ENCODE results near the gene ARSG. TPM values are rescaled to one million over a fixed set of nuclear protein-coding genes. Genes with fewer than 3 reads are reported as not detected.

Gene ARSG
- total RNA-seq, 2 donors from 2014 or later, result 4.4 to 14.1 TPM

- Mint-ChIP-seq H3K9me3 (no peaks in the 10 kb centered on the region), H3K4me3 (no peak overlapping the region), H3K4me1 (peaks cover 10% of the 10 kb centered on the region), H3K36me3 (ENCODE audit: low read depth) (no peaks in the 10 kb centered on the region), H3K27me3 (ENCODE audit: insufficient read depth) (no peaks in the 10 kb centered on the region), H3K27ac (no peak overlapping the region)
- no peak for DNase-seq
- no peak for TF ChIP-seq CTCF (conservative IDR thresholded peaks at IDR 0.05)
- H3K27ac ChIP-seq (ENCODE audit: low read depth, low read length), result no peak overlapping the region
- no peaks in the 10 kb centered on the region for H3K27me3 ChIP-seq (ENCODE audit: control insufficient read depth, insufficient read depth, low read length, poor library complexity, severe bottlenecking)
- peaks cover 4% of the 10 kb centered on the region for H3K4me1 ChIP-seq (ENCODE audit: control insufficient read depth, insufficient read depth, low read length)
- no peaks in the 10 kb centered on the region for H3K36me3 ChIP-seq (ENCODE audit: control insufficient read depth, insufficient read depth, low read length)
- no peak overlapping the region for H3K4me3 ChIP-seq (ENCODE audit: low read length)
- no peaks in the 10 kb centered on the region for H3K9me3 ChIP-seq (ENCODE audit: control insufficient read depth, low read length)
- WGBS, 2 experiments (ENCODE audit: insufficient coverage in 1 of 2, insufficient read length in 1 of 2), result 93 to 95% methylated on average over 5 to 6 of the region's 6 CpGs
- H3K9ac ChIP-seq (ENCODE audit: extremely low read depth, low read length, poor library complexity, severe bottlenecking), result no peak overlapping the region
Observed at GRCh38 chr17:68347380-68347779, 56.1 kb downstream of the ARSG start.

DNA sequence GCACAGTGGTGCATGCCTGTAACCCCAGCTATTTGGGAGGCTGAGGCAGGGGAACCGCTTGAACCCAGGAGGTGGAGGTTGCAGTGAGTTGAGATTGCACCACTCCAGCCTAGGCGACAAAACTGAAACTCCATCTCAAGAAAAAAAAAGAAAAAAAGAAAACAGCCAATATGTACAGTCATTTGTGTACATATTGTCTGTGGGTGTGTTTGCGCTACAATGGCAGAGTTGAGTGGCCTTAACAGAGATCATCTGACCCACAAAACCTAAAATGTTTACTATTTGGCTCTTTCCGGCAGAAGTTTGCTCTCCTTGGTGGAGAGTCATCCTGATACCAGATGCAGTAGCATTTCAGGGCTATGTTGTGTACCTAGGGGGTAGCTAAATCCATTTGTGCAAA, 57.9 kb downstream of the ARSG start:
- no peaks in the 10 kb centered on the region for H3K9me3 ChIP-seq (ENCODE audit: control insufficient read depth, low read length)
- no peak for TF ChIP-seq CTCF (conservative IDR thresholded peaks at IDR 0.05)
- no peak overlapping the region for H3K27ac Mint-ChIP-seq
- H3K27me3 Mint-ChIP-seq (ENCODE audit: insufficient read depth), result no peaks in the 10 kb centered on the region
- H3K4me1 ChIP-seq (ENCODE audit: control insufficient read depth, insufficient read depth, low read length), result peaks cover 4% of the 10 kb centered on the region
- no peak overlapping the region for H3K9ac ChIP-seq (ENCODE audit: extremely low read depth, low read length, poor library complexity, severe bottlenecking)
- no peak overlapping the region for H3K4me3 ChIP-seq (ENCODE audit: low read length)
- H3K4me3 Mint-ChIP-seq, result no peak overlapping the region
- H3K9me3 Mint-ChIP-seq, result no peaks in the 10 kb centered on the region
- no peaks in the 10 kb centered on the region for H3K36me3 ChIP-seq (ENCODE audit: control insufficient read depth, insufficient read depth, low read length)
- WGBS, 2 experiments (ENCODE audit: insufficient coverage in 1 of 2, insufficient read length in 1 of 2), result 73 to 83% methylated on average over 3 of the region's 4 CpGs
- peaks cover 10% of the 10 kb centered on the region for H3K4me1 Mint-ChIP-seq
- H3K27ac ChIP-seq (ENCODE audit: low read depth, low read length), result no peak overlapping the region
- no peak for DNase-seq
- no peaks in the 10 kb centered on the region for H3K27me3 ChIP-seq (ENCODE audit: control insufficient read depth, insufficient read depth, low read length, poor library complexity, severe bottlenecking)
- no peaks in the 10 kb centered on the region for H3K36me3 Mint-ChIP-seq (ENCODE audit: low read depth)

DNA sequence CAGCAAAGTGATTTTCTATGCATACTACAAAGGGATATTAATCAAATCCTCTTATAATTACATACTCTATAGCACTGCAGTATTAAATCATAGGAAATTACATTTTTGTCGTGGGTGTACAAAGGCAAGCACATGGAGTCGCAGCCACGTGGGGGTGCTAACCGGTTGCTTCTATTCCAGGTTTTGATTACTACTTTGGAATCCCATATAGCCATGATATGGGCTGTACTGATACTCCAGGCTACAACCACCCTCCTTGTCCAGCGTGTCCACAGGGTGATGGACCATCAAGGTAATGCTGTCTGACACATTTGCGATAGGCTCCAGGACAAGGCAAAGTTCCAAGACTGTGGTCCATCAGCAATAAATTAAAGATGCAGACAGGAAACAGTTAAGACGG, 60.1 kb downstream of the ARSG start:
- WGBS, 2 experiments (ENCODE audit: insufficient coverage in 1 of 2, insufficient read length in 1 of 2), result 93 to 94% methylated on average over 6 to 7 of the region's 7 CpGs
- Mint-ChIP-seq H3K4me1 (peaks cover 8% of the 10 kb centered on the region), H3K4me3 (no peak overlapping the region), H3K9me3 (no peaks in the 10 kb centered on the region), H3K27me3 (ENCODE audit: insufficient read depth) (no peaks in the 10 kb centered on the region), H3K36me3 (ENCODE audit: low read depth) (no peaks in the 10 kb centered on the region), H3K27ac (no peak overlapping the region)
- no peak overlapping the region for H3K9ac ChIP-seq (ENCODE audit: extremely low read depth, low read length, poor library complexity, severe bottlenecking)
- TF ChIP-seq CTCF (conservative IDR thresholded peaks at IDR 0.05), result no peak
- H3K9me3 ChIP-seq (ENCODE audit: control insufficient read depth, low read length), result no peaks in the 10 kb centered on the region
- no peak for DNase-seq
- peaks cover 4% of the 10 kb centered on the region for H3K4me1 ChIP-seq (ENCODE audit: control insufficient read depth, insufficient read depth, low read length)
- H3K27me3 ChIP-seq (ENCODE audit: control insufficient read depth, insufficient read depth, low read length, poor library complexity, severe bottlenecking), result no peaks in the 10 kb centered on the region
- H3K36me3 ChIP-seq (ENCODE audit: control insufficient read depth, insufficient read depth, low read length), result no peaks in the 10 kb centered on the region
- no peak overlapping the region for H3K4me3 ChIP-seq (ENCODE audit: low read length)
- no peak overlapping the region for H3K27ac ChIP-seq (ENCODE audit: low read depth, low read length)

All from endodermal cell (in vitro differentiated cells).